Measurements from ENCODE around the gene PRSS21. TPM values are rescaled to one million over a fixed set of nuclear protein-coding genes. Genes with fewer than 3 reads are reported as not detected.

The PRSS21 gene
- total RNA-seq, 5 donors from 2014 or later (not counting 1 experiment from before 2014, with no cell fraction given), result 0.90 to 8.3 (median 3.3) TPM

DNA sequence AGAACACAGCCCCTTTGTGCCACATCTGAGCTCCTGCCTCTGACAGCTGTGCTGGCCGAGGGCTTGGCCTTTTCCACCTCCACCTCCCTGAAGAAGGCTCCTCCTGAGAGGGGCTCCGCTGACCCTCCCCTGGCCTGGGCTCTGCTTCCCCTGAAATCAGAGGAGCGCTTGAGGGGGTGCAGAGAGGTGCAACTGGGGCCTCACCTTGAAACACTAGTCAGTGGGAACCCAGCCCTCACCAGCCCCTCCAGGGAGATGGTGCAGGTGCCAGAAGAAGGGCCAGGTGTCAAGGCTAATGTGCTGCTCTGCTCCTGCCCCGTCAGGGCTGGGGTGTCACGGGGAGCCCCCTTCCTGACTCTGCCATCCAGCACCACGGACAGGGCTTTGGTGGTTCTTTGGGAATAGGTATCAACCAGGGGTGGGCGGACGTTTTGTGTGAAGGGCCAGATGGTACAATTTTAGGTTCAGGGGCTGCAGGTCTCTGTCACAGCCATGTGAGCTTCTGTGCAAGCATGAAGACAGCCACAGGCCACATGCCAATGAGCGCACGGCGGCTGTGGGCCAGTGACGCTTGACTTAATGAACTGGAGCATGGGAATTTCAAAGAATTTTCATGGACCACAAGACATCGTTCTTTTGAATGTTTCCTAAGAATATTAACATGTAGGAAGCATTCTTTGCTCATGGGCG lies 10.9 kb downstream of the PRSS21 start:
- Histone ChIP-seq H3K4me1 (ENCODE audit: control insufficient read depth in 1 of 2, extremely low read depth in 1 of 2, insufficient read depth in 2 of 2, low read length in 2 of 2) (peaks cover 0 to 6% of the 10 kb centered on the region in 2 experiments), H3K9me3 (no peaks in the 10 kb centered on the region), H3K4me3 (ENCODE audit: control insufficient read depth in 1 of 2, extremely low read depth in 1 of 2, low read length in 1 of 2) (no peak overlapping the region), H3K27ac (ENCODE audit: low read length) (no peak overlapping the region), H3K36me3 (ENCODE audit: control insufficient read depth in 2 of 2, extremely low read depth in 1 of 2, insufficient read depth in 1 of 2, low read length in 1 of 2) (no peaks in the 10 kb centered on the region), H3K27me3 (replicated peaks in 1 of 2; ENCODE audit: control insufficient read depth in 2 of 2, extremely low read depth in 1 of 2, insufficient read depth in 2 of 2, low read length in 1 of 2) (peaks cover 0 to 54% of the 10 kb centered on the region in 2 experiments)
- no peak overlapping the region for H3K27ac Mint-ChIP-seq
- ChIA-PET CTCF (no interaction called here), POLR2A (no interaction called here)
- DNase-seq (no peak), ATAC-seq (replicated peaks in 1 of 4) (no peak)
- no peak overlapping the region for H3K4me3 Mint-ChIP-seq
- peaks cover 0 to 2% (median 0%) of the 10 kb centered on the region in 3 donors for H3K4me1 Mint-ChIP-seq
- no peaks in the 10 kb centered on the region for H3K36me3 Mint-ChIP-seq
- H3K27me3 Mint-ChIP-seq, result peaks cover 10 to 12% of the 10 kb centered on the region in 2 donors
- WGBS (ENCODE audit: insufficient coverage), result 84% methylated on average over 12 of the region's 14 CpGs
- no peaks in the 10 kb centered on the region for H3K9me3 Mint-ChIP-seq

GRCh38 chr16:2828521-2828840 lies 11.4 kb downstream of the PRSS21 start:
- CTCF ChIA-PET, result no interaction called here
- Histone ChIP-seq H3K27ac (ENCODE audit: low read length) (no peak overlapping the region), H3K4me1 (ENCODE audit: control insufficient read depth in 1 of 2, extremely low read depth in 1 of 2, insufficient read depth in 2 of 2, low read length in 2 of 2) (peaks cover 0 to 6% of the 10 kb centered on the region in 2 experiments), H3K27me3 (replicated peaks in 1 of 2; ENCODE audit: control insufficient read depth in 2 of 2, extremely low read depth in 1 of 2, insufficient read depth in 2 of 2, low read length in 1 of 2) (peaks cover 0 to 54% of the 10 kb centered on the region in 2 experiments), H3K36me3 (ENCODE audit: control insufficient read depth in 2 of 2, extremely low read depth in 1 of 2, insufficient read depth in 1 of 2, low read length in 1 of 2) (no peaks in the 10 kb centered on the region), H3K9me3 (no peaks in the 10 kb centered on the region), H3K4me3 (ENCODE audit: control insufficient read depth in 1 of 2, extremely low read depth in 1 of 2, low read length in 1 of 2) (no peak overlapping the region)
- no peaks in the 10 kb centered on the region for H3K36me3 Mint-ChIP-seq
- no peak overlapping the region for H3K4me3 Mint-ChIP-seq
- no peak overlapping the region for H3K27ac Mint-ChIP-seq
- H3K27me3 Mint-ChIP-seq, result peaks cover 10 to 12% of the 10 kb centered on the region in 2 donors
- 64% methylated on average over 4 of the region's 8 CpGs for WGBS (ENCODE audit: insufficient coverage)
- H3K4me1 Mint-ChIP-seq, result peaks cover 0 to 2% (median 0%) of the 10 kb centered on the region in 3 donors
- no peak for DNase-seq
- no peaks in the 10 kb centered on the region for H3K9me3 Mint-ChIP-seq
- POLR2A ChIA-PET, result no interaction called here
- ATAC-seq (replicated peaks in 1 of 4), result no peak

DNA sequence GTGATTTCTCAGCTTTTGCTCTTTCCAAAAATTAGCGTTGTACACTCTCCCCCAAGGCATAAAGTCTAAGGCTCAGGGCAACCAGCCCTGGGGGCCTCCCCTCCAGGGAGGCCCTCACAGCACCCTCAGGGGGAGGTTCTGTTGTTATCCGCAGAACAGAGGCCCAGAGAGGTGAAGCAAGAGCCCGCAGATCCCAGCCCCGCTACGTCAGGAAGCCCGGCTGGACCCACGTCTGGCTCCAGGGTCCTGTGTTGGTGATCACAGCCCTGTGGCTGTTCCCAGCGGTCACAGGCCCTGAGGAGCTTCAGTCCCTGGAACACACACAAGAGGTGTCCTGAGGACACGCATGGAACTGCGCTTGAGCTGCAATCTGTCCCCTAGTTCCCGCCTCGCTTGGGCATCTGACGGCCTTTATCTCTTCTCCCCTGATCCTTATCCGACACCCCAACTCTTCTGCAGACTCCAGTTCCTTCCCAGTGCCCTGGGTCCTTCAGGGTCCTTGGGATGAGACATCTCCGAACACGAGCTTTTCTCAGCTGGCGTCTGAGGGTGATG lies 11.9 kb downstream of the PRSS21 start:
- CTCF ChIA-PET, result no interaction called here
- Mint-ChIP-seq H3K4me1 (peaks cover 0 to 2% (median 0%) of the 10 kb centered on the region in 3 donors), H3K36me3 (no peaks in the 10 kb centered on the region), H3K27me3 (peaks cover 10 to 12% of the 10 kb centered on the region in 2 donors), H3K27ac (no peak overlapping the region), H3K4me3 (no peak overlapping the region), H3K9me3 (no peaks in the 10 kb centered on the region)
- no peak overlapping the region for H3K4me3 ChIP-seq (ENCODE audit: control insufficient read depth in 1 of 2, extremely low read depth in 1 of 2, low read length in 1 of 2)
- no peaks in the 10 kb centered on the region for H3K9me3 ChIP-seq
- no peak overlapping the region for H3K27ac ChIP-seq (ENCODE audit: low read length)
- WGBS (ENCODE audit: insufficient coverage), result 94% methylated on average over 14 of the region's 17 CpGs
- H3K27me3 ChIP-seq (replicated peaks in 1 of 2; ENCODE audit: control insufficient read depth in 2 of 2, extremely low read depth in 1 of 2, insufficient read depth in 2 of 2, low read length in 1 of 2), result peaks cover 0 to 54% of the 10 kb centered on the region in 2 experiments
- no peak for ATAC-seq (replicated peaks in 1 of 4)
- POLR2A ChIA-PET, result no interaction called here
- no peaks in the 10 kb centered on the region for H3K36me3 ChIP-seq (ENCODE audit: control insufficient read depth in 2 of 2, extremely low read depth in 1 of 2, insufficient read depth in 1 of 2, low read length in 1 of 2)
- no peak for DNase-seq
- peaks cover 0 to 6% of the 10 kb centered on the region in 2 experiments for H3K4me1 ChIP-seq (ENCODE audit: control insufficient read depth in 1 of 2, extremely low read depth in 1 of 2, insufficient read depth in 2 of 2, low read length in 2 of 2)

- Mint-ChIP-seq H3K27me3 (peaks cover 10 to 12% of the 10 kb centered on the region in 2 donors), H3K4me3 (no peak within 1 kb of the TSS), H3K36me3 (no peaks in the 10 kb centered on the region), H3K27ac (no peak within 1 kb of the TSS), H3K4me1 (peaks cover 0 to 2% (median 0%) of the 10 kb centered on the region in 3 donors), H3K9me3 (no peaks in the 10 kb centered on the region)
- CTCF ChIA-PET, result interaction anchor here in 1 of 2 donors (0.6 kb wide), 1 partner anchor 38 kb away, joined by 3 read pairs; no protein-coding TSS in a partner anchor
- DNase-seq (no peak), ATAC-seq (replicated peaks in 1 of 4) (no peak)
- 57% methylated on average over 31 of the region's 32 CpGs for WGBS (ENCODE audit: insufficient coverage)
- POLR2A ChIA-PET, result no interaction called here
- Histone ChIP-seq H3K9me3 (no peaks in the 10 kb centered on the region), H3K4me1 (ENCODE audit: control insufficient read depth in 1 of 2, extremely low read depth in 1 of 2, insufficient read depth in 2 of 2, low read length in 2 of 2) (peaks cover 0 to 6% of the 10 kb centered on the region in 2 experiments), H3K27me3 (replicated peaks in 1 of 2; ENCODE audit: control insufficient read depth in 2 of 2, extremely low read depth in 1 of 2, insufficient read depth in 2 of 2, low read length in 1 of 2) (peaks cover 0 to 54% of the 10 kb centered on the region in 2 experiments), H3K4me3 (ENCODE audit: control insufficient read depth in 1 of 2, extremely low read depth in 1 of 2, low read length in 1 of 2) (no peak within 1 kb of the TSS), H3K36me3 (ENCODE audit: control insufficient read depth in 2 of 2, extremely low read depth in 1 of 2, insufficient read depth in 1 of 2, low read length in 1 of 2) (no peaks in the 10 kb centered on the region), H3K27ac (ENCODE audit: low read length) (no peak within 1 kb of the TSS)
Measured at GRCh38 chr16:2829501-2830354, 12.7 kb downstream of the PRSS21 start, which contains the start of gene ZG16B. Gene ZG16B (plus strand): TSS chr16:2830303. CDS start chr16:2830442, 139 bp downstream.

DNA sequence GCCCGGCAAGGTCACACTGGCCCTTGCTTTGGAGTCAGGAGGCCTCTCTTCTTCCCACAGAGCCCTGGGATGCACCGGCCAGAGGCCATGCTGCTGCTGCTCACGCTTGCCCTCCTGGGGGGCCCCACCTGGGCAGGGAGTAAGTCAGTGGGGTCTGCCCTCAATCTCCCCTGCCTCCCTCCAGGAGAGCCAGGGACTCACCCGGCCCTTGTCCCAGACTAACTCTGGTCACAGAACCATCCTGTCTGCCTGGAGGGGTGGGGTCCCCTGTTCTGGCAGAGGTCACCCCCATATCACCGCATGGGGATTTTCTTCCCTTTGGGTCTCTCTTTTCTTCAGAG lies 13.3 kb downstream of the PRSS21 start:
- H3K9me3 ChIP-seq, result no peaks in the 10 kb centered on the region
- ChIA-PET POLR2A (no interaction called here), CTCF (no interaction called here)
- H3K36me3 ChIP-seq (ENCODE audit: control insufficient read depth in 2 of 2, extremely low read depth in 1 of 2, insufficient read depth in 1 of 2, low read length in 1 of 2), result no peaks in the 10 kb centered on the region
- H3K4me1 ChIP-seq (ENCODE audit: control insufficient read depth in 1 of 2, extremely low read depth in 1 of 2, insufficient read depth in 2 of 2, low read length in 2 of 2), result peaks cover 0 to 6% of the 10 kb centered on the region in 2 experiments
- Mint-ChIP-seq H3K4me1 (peaks cover 0 to 2% (median 0%) of the 10 kb centered on the region in 3 donors), H3K27me3 (peaks cover 10 to 12% of the 10 kb centered on the region in 2 donors), H3K4me3 (no peak overlapping the region), H3K9me3 (no peaks in the 10 kb centered on the region), H3K27ac (no peak overlapping the region), H3K36me3 (no peaks in the 10 kb centered on the region)
- no peak overlapping the region for H3K27ac ChIP-seq (ENCODE audit: low read length)
- 100% methylated on average over 2 of the region's 5 CpGs for WGBS (ENCODE audit: insufficient coverage)
- no peak overlapping the region for H3K4me3 ChIP-seq (ENCODE audit: control insufficient read depth in 1 of 2, extremely low read depth in 1 of 2, low read length in 1 of 2)
- ATAC-seq (replicated peaks in 1 of 4) (no peak), DNase-seq (no peak)
- H3K27me3 ChIP-seq (replicated peaks in 1 of 2; ENCODE audit: control insufficient read depth in 2 of 2, extremely low read depth in 1 of 2, insufficient read depth in 2 of 2, low read length in 1 of 2), result peaks cover 0 to 53% of the 10 kb centered on the region in 2 experiments

GRCh38 chr16:2831203-2831602 lies 14.2 kb downstream of the PRSS21 start:
- H3K27ac Mint-ChIP-seq, result no peak overlapping the region
- 88% methylated on average over 10 of the region's 15 CpGs for WGBS (ENCODE audit: insufficient coverage)

More at GRCh38 chr16:2831203-2831602, 14.2 kb downstream of the PRSS21 start:
- ATAC-seq (replicated peaks in 1 of 4) (no peak), DNase-seq (no peak)
- no peaks in the 10 kb centered on the region for H3K9me3 Mint-ChIP-seq
- H3K4me3 Mint-ChIP-seq, result no peak overlapping the region
- H3K4me1 ChIP-seq (ENCODE audit: control insufficient read depth in 1 of 2, extremely low read depth in 1 of 2, insufficient read depth in 2 of 2, low read length in 2 of 2), result peaks cover 0 to 6% of the 10 kb centered on the region in 2 experiments
- H3K4me1 Mint-ChIP-seq, result peaks cover 0 to 2% (median 0%) of the 10 kb centered on the region in 3 donors
- H3K9me3 ChIP-seq, result no peaks in the 10 kb centered on the region
- H3K36me3 ChIP-seq (ENCODE audit: control insufficient read depth in 2 of 2, extremely low read depth in 1 of 2, insufficient read depth in 1 of 2, low read length in 1 of 2), result no peaks in the 10 kb centered on the region
- CTCF ChIA-PET, result no interaction called here
- POLR2A ChIA-PET, result no interaction called here
- H3K36me3 Mint-ChIP-seq, result no peaks in the 10 kb centered on the region
- no peak overlapping the region for H3K4me3 ChIP-seq (ENCODE audit: control insufficient read depth in 1 of 2, extremely low read depth in 1 of 2, low read length in 1 of 2)
- peaks cover 0 to 55% of the 10 kb centered on the region in 2 experiments for H3K27me3 ChIP-seq (replicated peaks in 1 of 2; ENCODE audit: control insufficient read depth in 2 of 2, extremely low read depth in 1 of 2, insufficient read depth in 2 of 2, low read length in 1 of 2)
- peaks cover 10 to 13% of the 10 kb centered on the region in 2 donors for H3K27me3 Mint-ChIP-seq
- no peak overlapping the region for H3K27ac ChIP-seq (ENCODE audit: low read length)
